GM23338 (cell line): Measurements from ENCODE around the gene SH3BP4. TPM values are rescaled to one million over a fixed set of nuclear protein-coding genes. Genes with fewer than 3 reads are reported as not detected.

Experiments used
- ATAC-seq: fragments of 200-7000 bp; cut with Tn5 transposase; 3 replicates; pipeline ENCODE4 v1.9.1; 2020
- DNase-seq: peaks from one replicate; pipeline ENCODE4 v3.0.0-alpha.2; 2015; ENCODE audit warnings: low spot score
- H2AFZ ChIP-seq: fragments of 200-600 bp; sonication (generic); 2 replicates; pipeline ENCODE4 v1.8.0; 2016; ENCODE audit warnings: antibody characterized with exemption, mild to moderate bottlenecking, moderate library complexity
- H3F3A ChIP-seq: fragments of 200-600 bp; sonication (generic); replicated peaks from 2 replicates; pipeline ENCODE4 v1.8.0; 2017; ENCODE audit warnings: antibody characterized with exemption, mixed run types, low read depth
- H3K27ac ChIP-seq: fragments of 200-600 bp; sonication (generic); 2 replicates; pipeline ENCODE4 v1.6.1; 2016; ENCODE audit warnings: low read depth
- H3K27me3 ChIP-seq: fragments of 200-600 bp; sonication (generic); 2 replicates; pipeline ENCODE4 v1.8.0; 2016; ENCODE audit warnings: mild to moderate bottlenecking, mixed run types, moderate library complexity; ENCODE audit not compliant: insufficient read depth
- H3K36me3 ChIP-seq: fragments of 200-600 bp; sonication (generic); 2 replicates; pipeline ENCODE4 v1.8.0; 2016; ENCODE audit warnings: mild to moderate bottlenecking; ENCODE audit not compliant: insufficient read depth
- H3K4me1 ChIP-seq: fragments of 200-600 bp; sonication (generic); 2 replicates; pipeline ENCODE4 v1.8.0; 2016; ENCODE audit warnings: mild to moderate bottlenecking, moderate library complexity; ENCODE audit not compliant: insufficient read depth
- H3K4me2 ChIP-seq: fragments of 200-600 bp; sonication (generic); 2 replicates; pipeline ENCODE4 v1.7.1; 2017; ENCODE audit warnings: mixed run types
- H3K4me3 ChIP-seq: fragments of 200-600 bp; sonication (generic); 2 replicates; pipeline ENCODE4 v1.6.1; 2016; ENCODE audit warnings: mixed run types
- H3K79me2 ChIP-seq: fragments of 200-600 bp; sonication (generic); replicated peaks from 2 replicates; pipeline ENCODE4 v1.8.0; 2017; ENCODE audit warnings: mild to moderate bottlenecking; ENCODE audit not compliant: insufficient read depth
- H3K9me2 ChIP-seq: fragments of 200-600 bp; sonication (generic); 2 replicates; pipeline ENCODE4 v1.8.0; 2017; ENCODE audit not compliant: insufficient read depth
- H4K20me1 ChIP-seq: fragments of 200-600 bp; sonication (generic); replicated peaks from 2 replicates; pipeline ENCODE4 v1.8.0; 2017; ENCODE audit warnings: mild to moderate bottlenecking; ENCODE audit not compliant: insufficient read depth
- H3K27ac Mint-ChIP-seq: 2 replicates; pipeline ENCODE4 v1.8.0; 2020; ENCODE audit warnings: inconsistent platforms, mild to moderate bottlenecking, moderate library complexity, mixed read lengths
- H3K27me3 Mint-ChIP-seq: 3 replicates; pipeline ENCODE4 v1.8.0; 2022; ENCODE audit warnings: low read depth, mild to moderate bottlenecking, moderate library complexity, mixed read lengths, inconsistent platforms; ENCODE audit not compliant: insufficient read depth, poor library complexity
- H3K36me3 Mint-ChIP-seq: 3 replicates; pipeline ENCODE4 v1.8.0; 2021; ENCODE audit warnings: low read depth, mild to moderate bottlenecking, inconsistent platforms, moderate library complexity, mixed read lengths
- H3K4me1 Mint-ChIP-seq: 3 replicates; pipeline ENCODE4 v1.8.0; 2020; ENCODE audit warnings: mild to moderate bottlenecking, inconsistent platforms, mixed read lengths
- H3K4me3 Mint-ChIP-seq: 3 replicates; pipeline ENCODE4 v1.8.0; 2021; ENCODE audit warnings: moderate library complexity, mild to moderate bottlenecking, inconsistent platforms, mixed read lengths
- H3K9me3 Mint-ChIP-seq: 3 replicates; pipeline ENCODE4 v1.8.0; 2020; ENCODE audit warnings: moderate library complexity, mild to moderate bottlenecking, inconsistent platforms, mixed read lengths
- CREB1 ChIP-seq: fragments of 250-450 bp; sonication (Bioruptor Pico); IDR thresholded peaks from 2 replicates; pipeline ENCODE4 v1.5.0; 2020; ENCODE audit warnings: low read depth, mild to moderate bottlenecking, moderate library complexity
- EZH2 ChIP-seq: fragments of 200-600 bp; sonication (generic); IDR thresholded peaks from one replicate; pipeline ENCODE4 v1.8.0; 2017; ENCODE audit warnings: antibody characterized with exemption, mild to moderate bottlenecking, low read depth; ENCODE audit not compliant: unreplicated experiment
- JUNB ChIP-seq: IDR thresholded peaks from one replicate; pipeline ENCODE4 v1.6.1; 2016; ENCODE audit warnings: antibody characterized with exemption; ENCODE audit not compliant: unreplicated experiment
- NANOG ChIP-seq: IDR thresholded peaks from 2 replicates; pipeline ENCODE4 v1.6.1; 2016; ENCODE audit warnings: antibody characterized with exemption, borderline replicate concordance
- POLR2AphosphoS5 ChIP-seq: IDR thresholded peaks from 2 replicates; pipeline ENCODE4 v1.6.1; 2016; ENCODE audit warnings: antibody characterized with exemption, low read depth
- STAT1 ChIP-seq: IDR thresholded peaks from one replicate; pipeline ENCODE4 v1.6.1; 2016; ENCODE audit warnings: antibody characterized with exemption; ENCODE audit not compliant: unreplicated experiment
- ZNF114 ChIP-seq: fragments of 250-450 bp; sonication (Bioruptor Pico); IDR thresholded peaks from 2 replicates; pipeline ENCODE4 v1.5.0; 2020; ENCODE audit warnings: mild to moderate bottlenecking, moderate library complexity
- ZNF331 ChIP-seq: fragments of 250-450 bp; sonication (Bioruptor Pico); IDR thresholded peaks from 2 replicates; pipeline ENCODE4 v1.5.0; 2020; ENCODE audit warnings: low read depth, mild to moderate bottlenecking, moderate library complexity
- polyA plus RNA-seq: library from polyadenylated mRNA; unstranded; fragments of >200 nt; fragmentation: Nextera tagmentation; extraction: Ambion mirVana; gene quantifications from 2 replicates; pipeline ENCODE4 v1.2.1, GENCODE V29; 2016
- total RNA-seq: library from RNA; depleted of rRNA; stranded (reverse); fragments of >200 nt; shearing (Covaris generic); gene quantifications from 2 replicates; pipeline ENCODE4 v1.2.3, GENCODE V29; 2014
- TF ChIP-seq, protein P1 (sequence below): IDR thresholded peaks from one replicate; pipeline ENCODE4 v1.6.1; 2018; ENCODE audit warnings: antibody characterized with exemption; ENCODE audit not compliant: unreplicated experiment
- TF ChIP-seq, protein P2 (sequence below): IDR thresholded peaks from 2 replicates; pipeline ENCODE4 v1.6.1; 2016; ENCODE audit warnings: antibody characterized with exemption

Gene SH3BP4
- total and polyA plus RNA-seq, 2 experiments from 2014 or later, result 15.6 to 50.9 TPM

- no peaks in the 10 kb centered on the region for H3K9me2 ChIP-seq
- Mint-ChIP-seq H3K27me3 (peaks cover 9% of the 10 kb centered on the region), H3K9me3 (peaks cover 10% of the 10 kb centered on the region; the same call in 2 of the 3 replicates), H3K4me1 (peaks cover 41% of the 10 kb centered on the region), H3K4me3 (no peak overlapping the region), H3K36me3 (peaks cover 24% of the 10 kb centered on the region), H3K27ac (no peak overlapping the region)
- H3K27ac ChIP-seq, result no peak overlapping the region
- H3K79me2 ChIP-seq, result peaks cover 100% of the 10 kb centered on the region
- H3K4me3 ChIP-seq, result no peak overlapping the region
- ATAC-seq (no peak), DNase-seq (no peak)
- H3K27me3 ChIP-seq, result no peaks in the 10 kb centered on the region
- no peak overlapping the region for H3K4me2 ChIP-seq
- H3K4me1 ChIP-seq, result peaks cover 31% of the 10 kb centered on the region
- 0 out of 2 replicates have a peak, but pooled peaks cover 3% of the 10 kb centered on the region for H3F3A ChIP-seq
- 0 out of 2 replicates have a peak, but pooled peaks cover 3% of the 10 kb centered on the region for H3K36me3 ChIP-seq
- no peak overlapping the region for H2AFZ ChIP-seq
- peaks cover 21% of the 10 kb centered on the region for H4K20me1 ChIP-seq
- TF ChIP-seq, protein P1, sequence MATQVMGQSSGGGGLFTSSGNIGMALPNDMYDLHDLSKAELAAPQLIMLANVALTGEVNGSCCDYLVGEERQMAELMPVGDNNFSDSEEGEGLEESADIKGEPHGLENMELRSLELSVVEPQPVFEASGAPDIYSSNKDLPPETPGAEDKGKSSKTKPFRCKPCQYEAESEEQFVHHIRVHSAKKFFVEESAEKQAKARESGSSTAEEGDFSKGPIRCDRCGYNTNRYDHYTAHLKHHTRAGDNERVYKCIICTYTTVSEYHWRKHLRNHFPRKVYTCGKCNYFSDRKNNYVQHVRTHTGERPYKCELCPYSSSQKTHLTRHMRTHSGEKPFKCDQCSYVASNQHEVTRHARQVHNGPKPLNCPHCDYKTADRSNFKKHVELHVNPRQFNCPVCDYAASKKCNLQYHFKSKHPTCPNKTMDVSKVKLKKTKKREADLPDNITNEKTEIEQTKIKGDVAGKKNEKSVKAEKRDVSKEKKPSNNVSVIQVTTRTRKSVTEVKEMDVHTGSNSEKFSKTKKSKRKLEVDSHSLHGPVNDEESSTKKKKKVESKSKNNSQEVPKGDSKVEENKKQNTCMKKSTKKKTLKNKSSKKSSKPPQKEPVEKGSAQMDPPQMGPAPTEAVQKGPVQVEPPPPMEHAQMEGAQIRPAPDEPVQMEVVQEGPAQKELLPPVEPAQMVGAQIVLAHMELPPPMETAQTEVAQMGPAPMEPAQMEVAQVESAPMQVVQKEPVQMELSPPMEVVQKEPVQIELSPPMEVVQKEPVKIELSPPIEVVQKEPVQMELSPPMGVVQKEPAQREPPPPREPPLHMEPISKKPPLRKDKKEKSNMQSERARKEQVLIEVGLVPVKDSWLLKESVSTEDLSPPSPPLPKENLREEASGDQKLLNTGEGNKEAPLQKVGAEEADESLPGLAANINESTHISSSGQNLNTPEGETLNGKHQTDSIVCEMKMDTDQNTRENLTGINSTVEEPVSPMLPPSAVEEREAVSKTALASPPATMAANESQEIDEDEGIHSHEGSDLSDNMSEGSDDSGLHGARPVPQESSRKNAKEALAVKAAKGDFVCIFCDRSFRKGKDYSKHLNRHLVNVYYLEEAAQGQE, result no peak
- TF ChIP-seq CREB1 (CRISPR knock-in tag), result no peak
- no peak for TF ChIP-seq JUNB
These were observed 23.8 kb downstream of the SH3BP4 start for GRCh38 chr2:234975611-234976010.

DNA sequence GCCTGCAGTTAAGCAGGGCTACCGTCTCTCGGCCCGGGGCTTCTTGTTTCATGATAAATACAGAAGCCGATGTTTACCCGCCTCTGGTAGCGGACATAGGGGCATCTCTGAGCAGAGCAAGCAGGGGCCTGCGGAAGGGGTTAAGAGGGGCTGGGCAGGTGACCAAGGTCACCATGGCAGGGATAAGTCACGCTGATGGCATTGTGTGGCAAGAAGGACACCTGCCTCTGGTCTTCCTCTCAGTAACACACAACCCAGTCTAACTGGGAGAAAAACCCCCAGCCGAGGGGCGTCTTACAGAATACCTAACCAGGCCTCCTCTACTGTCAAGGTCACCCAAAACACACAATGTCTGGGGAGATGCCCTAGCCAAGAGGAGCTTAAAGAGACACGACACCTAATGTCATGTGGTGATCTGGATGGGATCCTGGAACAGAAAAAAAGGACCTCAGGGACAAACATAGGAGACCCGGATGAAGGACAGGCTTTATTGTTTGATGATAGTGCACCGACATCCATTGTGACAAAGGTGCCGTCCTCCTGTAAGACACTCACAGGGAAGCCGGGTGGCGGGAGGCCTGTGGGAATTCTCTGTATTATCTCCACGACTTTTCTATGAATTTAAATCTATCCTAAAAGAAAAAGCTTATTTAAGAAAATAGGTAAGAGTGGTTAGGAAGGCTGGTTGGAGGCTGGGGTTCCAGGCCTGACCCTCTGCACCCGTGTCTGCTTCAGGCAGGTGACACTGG lies 24.8 kb downstream of the SH3BP4 start:
- Mint-ChIP-seq H3K27me3 (peaks cover 9% of the 10 kb centered on the region), H3K9me3 (peaks cover 10% of the 10 kb centered on the region; the same call in 2 of the 3 replicates), H3K36me3 (peaks cover 22% of the 10 kb centered on the region), H3K4me1 (peaks cover 47% of the 10 kb centered on the region), H3K27ac (no peak overlapping the region), H3K4me3 (no peak overlapping the region)
- peaks cover 94% of the 10 kb centered on the region for H3K79me2 ChIP-seq
- no peak overlapping the region for H3K4me3 ChIP-seq
- H3K9me2 ChIP-seq, result no peaks in the 10 kb centered on the region
- H3K4me1 ChIP-seq, result peaks cover 33% of the 10 kb centered on the region
- 0 out of 2 replicates have a peak, but pooled peaks cover 3% of the 10 kb centered on the region for H3K36me3 ChIP-seq
- no peak for DNase-seq
- H2AFZ ChIP-seq, result no peak overlapping the region
- H3K4me2 ChIP-seq, result no peak overlapping the region
- no peak overlapping the region for H3K27ac ChIP-seq
- peaks cover 7% of the 10 kb centered on the region; the same call in 1 of the 2 replicates for H3F3A ChIP-seq
- no peaks in the 10 kb centered on the region for H3K27me3 ChIP-seq
- no peak for ATAC-seq
- H4K20me1 ChIP-seq, result peaks cover 16% of the 10 kb centered on the region
- TF ChIP-seq JUNB (no peak), ZNF114 (CRISPR knock-in tag) (no peak), NANOG (no peak), STAT1 (no peak), ZNF331 (CRISPR knock-in tag) (no peak), POLR2AphosphoS5 (no peak), CREB1 (CRISPR knock-in tag) (no peak), EZH2 (no peak)
- TF ChIP-seq, protein P1, result no peak
- TF ChIP-seq, protein P2, sequence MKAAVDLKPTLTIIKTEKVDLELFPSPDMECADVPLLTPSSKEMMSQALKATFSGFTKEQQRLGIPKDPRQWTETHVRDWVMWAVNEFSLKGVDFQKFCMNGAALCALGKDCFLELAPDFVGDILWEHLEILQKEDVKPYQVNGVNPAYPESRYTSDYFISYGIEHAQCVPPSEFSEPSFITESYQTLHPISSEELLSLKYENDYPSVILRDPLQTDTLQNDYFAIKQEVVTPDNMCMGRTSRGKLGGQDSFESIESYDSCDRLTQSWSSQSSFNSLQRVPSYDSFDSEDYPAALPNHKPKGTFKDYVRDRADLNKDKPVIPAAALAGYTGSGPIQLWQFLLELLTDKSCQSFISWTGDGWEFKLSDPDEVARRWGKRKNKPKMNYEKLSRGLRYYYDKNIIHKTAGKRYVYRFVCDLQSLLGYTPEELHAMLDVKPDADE, result no peak
